Measurements from ENCODE around the gene GGT6.

Gene GGT6

GRCh38 chr17:4550534-4551039 lies 9.8 kb downstream of the GGT6 start:
- Histone ChIP-seq H3K79me2 (ENCODE audit: insufficient read depth, low read length) (peaks cover 45% of the 10 kb centered on the region), H3K36me3 (ENCODE audit: insufficient read depth, low read length) (peaks cover 88% of the 10 kb centered on the region), H3K27ac (ENCODE audit: low read length) (no peak overlapping the region; the same call in 1 of the 2 replicates), H3K4me2 (ENCODE audit: insufficient read depth, low read length) (no peak overlapping the region), H3K4me3 (ENCODE audit: low read depth in 1 of 2, low read length in 2 of 2) (no peak overlapping the region), H3K4me1 (ENCODE audit: insufficient read depth, low read length) (peaks cover 22% of the 10 kb centered on the region), H2AFZ (ENCODE audit: low read depth, low read length) (no peak overlapping the region), H3K9me3 (ENCODE audit: insufficient read depth, low read length, severe bottlenecking) (no peaks in the 10 kb centered on the region), H3K9ac (ENCODE audit: low read depth, low read length) (no peak overlapping the region), H4K20me1 (ENCODE audit: insufficient read depth, low read length) (peaks cover 43% of the 10 kb centered on the region; the same call in 1 of the 2 replicates), H3K27me3 (ENCODE audit: insufficient read depth, low read length, poor library complexity) (no peaks in the 10 kb centered on the region)
- DNase-seq (no peak), ATAC-seq (ENCODE audit: insufficient read depth, low read depth) (no peak)
- no peak for TF ChIP-seq CTCF (IDR thresholded peaks at IDR 0.05; ENCODE audit: borderline replicate concordance, extremely low read depth, low read length, poor library complexity, severe bottlenecking)
- TF ChIP-seq EZH2 (IDR thresholded peaks at IDR 0.05; ENCODE audit: borderline replicate concordance, low read depth, low read length, severe bottlenecking) = no peak

- Histone ChIP-seq H3K27ac (ENCODE audit: low read length) (no peak overlapping the region; the same call in 1 of the 2 replicates), H3K79me2 (ENCODE audit: insufficient read depth, low read length) (peaks cover 42% of the 10 kb centered on the region), H3K4me1 (ENCODE audit: insufficient read depth, low read length) (peaks cover 21% of the 10 kb centered on the region), H2AFZ (ENCODE audit: low read depth, low read length) (no peak overlapping the region), H3K36me3 (ENCODE audit: insufficient read depth, low read length) (peaks cover 93% of the 10 kb centered on the region), H3K9me3 (ENCODE audit: insufficient read depth, low read length, severe bottlenecking) (no peaks in the 10 kb centered on the region), H4K20me1 (ENCODE audit: insufficient read depth, low read length) (peaks cover 47% of the 10 kb centered on the region; the same call in 1 of the 2 replicates), H3K27me3 (ENCODE audit: insufficient read depth, low read length, poor library complexity) (no peaks in the 10 kb centered on the region), H3K9ac (ENCODE audit: low read depth, low read length) (no peak overlapping the region), H3K4me2 (ENCODE audit: insufficient read depth, low read length) (no peak overlapping the region), H3K4me3 (ENCODE audit: low read depth in 1 of 2, low read length in 2 of 2) (no peak overlapping the region)
- no peak for TF ChIP-seq CTCF (IDR thresholded peaks at IDR 0.05; ENCODE audit: borderline replicate concordance, extremely low read depth, low read length, poor library complexity, severe bottlenecking)
- no peak for TF ChIP-seq EZH2 (IDR thresholded peaks at IDR 0.05; ENCODE audit: borderline replicate concordance, low read depth, low read length, severe bottlenecking)
- ATAC-seq (ENCODE audit: insufficient read depth, low read depth) = no peak
- DNase-seq = no peak
These were observed 10.4 kb downstream of the GGT6 start for GRCh38 chr17:4549781-4550533.

DNA sequence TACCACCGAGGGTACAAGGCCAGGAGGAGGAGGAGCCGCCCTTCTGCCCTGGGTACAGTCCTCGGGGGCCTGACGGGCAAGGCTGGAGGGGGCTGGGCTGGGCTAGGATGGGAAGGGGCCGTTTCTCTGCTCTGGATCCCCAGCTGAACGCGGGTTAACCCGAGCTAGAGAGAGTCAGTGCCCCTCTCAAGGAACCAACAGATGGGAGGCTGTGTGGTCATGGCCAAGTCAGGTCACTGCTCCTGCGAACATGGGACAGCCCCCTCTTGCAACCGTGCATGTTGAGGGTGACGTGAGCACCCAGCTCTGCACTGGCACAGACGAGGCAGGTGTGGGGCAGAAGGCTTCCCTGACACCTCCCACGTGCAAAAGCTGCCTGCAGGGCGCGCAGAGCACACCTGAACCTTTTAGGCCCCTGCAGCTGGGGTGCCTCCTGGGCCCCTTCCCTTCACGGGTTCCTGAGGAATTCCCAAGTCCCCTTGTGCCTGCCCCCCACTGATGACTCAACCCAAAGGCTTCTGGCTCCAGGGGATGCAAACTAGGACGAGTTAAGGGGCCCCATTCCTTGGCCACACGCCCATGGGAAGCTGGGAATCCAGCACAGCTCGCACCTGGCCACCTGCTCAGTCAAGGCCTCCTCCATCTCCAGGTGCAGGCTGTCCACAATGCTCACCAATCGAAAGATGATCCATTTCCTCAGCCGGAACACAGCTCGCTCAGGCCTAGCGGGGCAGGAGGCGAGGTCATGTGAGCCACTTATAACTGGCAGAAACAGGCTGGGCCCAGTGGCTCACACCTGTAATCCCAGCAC lies 11.5 kb downstream of the GGT6 start:
- peaks cover 93% of the 10 kb centered on the region for H3K36me3 ChIP-seq (ENCODE audit: insufficient read depth, low read length)
- no peak overlapping the region for H3K9ac ChIP-seq (ENCODE audit: low read depth, low read length)
- H3K9me3 ChIP-seq (ENCODE audit: insufficient read depth, low read length, severe bottlenecking) = no peaks in the 10 kb centered on the region
- H3K27me3 ChIP-seq (ENCODE audit: insufficient read depth, low read length, poor library complexity) = no peaks in the 10 kb centered on the region
- H3K4me1 ChIP-seq (ENCODE audit: insufficient read depth, low read length) = peaks cover 12% of the 10 kb centered on the region
- DNase-seq = no peak
- no peak overlapping the region for H3K27ac ChIP-seq (ENCODE audit: low read length)
- ATAC-seq (ENCODE audit: insufficient read depth, low read depth) = no peak
- H3K4me3 ChIP-seq (ENCODE audit: low read depth in 1 of 2, low read length in 2 of 2) = no peak overlapping the region
- H4K20me1 ChIP-seq (ENCODE audit: insufficient read depth, low read length) = peaks cover 46% of the 10 kb centered on the region; the same call in 1 of the 2 replicates
- peaks cover 32% of the 10 kb centered on the region for H3K79me2 ChIP-seq (ENCODE audit: insufficient read depth, low read length)
- no peak overlapping the region for H2AFZ ChIP-seq (ENCODE audit: low read depth, low read length)
- H3K4me2 ChIP-seq (ENCODE audit: insufficient read depth, low read length) = no peak overlapping the region
- no peak for TF ChIP-seq CTCF (IDR thresholded peaks at IDR 0.05; ENCODE audit: borderline replicate concordance, extremely low read depth, low read length, poor library complexity, severe bottlenecking)
- TF ChIP-seq EZH2 (IDR thresholded peaks at IDR 0.05; ENCODE audit: borderline replicate concordance, low read depth, low read length, severe bottlenecking) = no peak

Measured in DND-41 (cell line).